Trophoblast cell (in vitro differentiated cells and primary cell): ENCODE results near the gene KRTAP10-9.

Source experiments
- DNase-seq, 2 donors: peaks; one replicate each; pipeline ENCODE4 v3.0.0-alpha.2; 2016
- H2AFZ ChIP-seq: 2 replicates; pipeline ENCODE4 v1.6.1; 2013; ENCODE audit warnings: low read length, moderate library complexity, mild to moderate bottlenecking; ENCODE audit not compliant: insufficient read depth, poor library complexity
- H2AK5ac ChIP-seq: 2 replicates; pipeline ENCODE4 v1.6.1; 2013; ENCODE audit warnings: mild to moderate bottlenecking, low read length
- H2BK120ac ChIP-seq: 2 replicates; pipeline ENCODE4 v1.6.1; 2013; ENCODE audit warnings: low read length, mild to moderate bottlenecking, moderate library complexity; ENCODE audit not compliant: insufficient read depth, poor library complexity
- H2BK12ac ChIP-seq: 2 replicates; pipeline ENCODE4 v1.6.1; 2013; ENCODE audit warnings: mild to moderate bottlenecking, low read length, moderate library complexity
- H2BK5ac ChIP-seq: 2 replicates; pipeline ENCODE4 v1.6.1; 2013; ENCODE audit warnings: low read length, low read depth, moderate library complexity, mild to moderate bottlenecking; ENCODE audit not compliant: poor library complexity
- H3K14ac ChIP-seq: 2 replicates; pipeline ENCODE4 v1.6.1; 2013; ENCODE audit warnings: mild to moderate bottlenecking, low read length
- H3K18ac ChIP-seq: 2 replicates; pipeline ENCODE4 v1.6.1; 2013; ENCODE audit warnings: mild to moderate bottlenecking, low read length
- H3K23ac ChIP-seq: 2 replicates; pipeline ENCODE4 v1.6.1; 2013; ENCODE audit warnings: low read length
- H3K27ac ChIP-seq: 2 replicates; pipeline ENCODE4 v1.5.1; 2013; ENCODE audit warnings: low read depth, mild to moderate bottlenecking, inconsistent platforms, low read length, moderate library complexity
- H3K27me3 ChIP-seq: 2 replicates; pipeline ENCODE4 v1.6.1; 2013; ENCODE audit warnings: inconsistent platforms, mild to moderate bottlenecking, low read length, moderate library complexity; ENCODE audit not compliant: insufficient read depth
- H3K36me3 ChIP-seq, 2 experiments: 1 replicate in 1 of 2; 2 replicates in 1 of 2; pipeline ENCODE4 v1.6.1; 2013; ENCODE audit warnings: low read length in 2 of 2, mild to moderate bottlenecking in 2 of 2, moderate library complexity in 1 of 2; ENCODE audit not compliant: insufficient read depth in 2 of 2, control insufficient read depth in 1 of 2
- H3K4ac ChIP-seq: 2 replicates; pipeline ENCODE4 v1.6.1; 2013; ENCODE audit warnings: low read depth, mild to moderate bottlenecking, low read length, moderate library complexity
- H3K4me1 ChIP-seq, 2 experiments: 1 replicate in 1 of 2; 2 replicates in 1 of 2; pipeline ENCODE4 v1.6.1; 2013; ENCODE audit warnings: low read length in 2 of 2, mild to moderate bottlenecking in 2 of 2, moderate library complexity in 1 of 2; ENCODE audit not compliant: insufficient read depth in 2 of 2, control insufficient read depth in 1 of 2
- H3K4me2 ChIP-seq: 2 replicates; pipeline ENCODE4 v1.6.1; 2013; ENCODE audit warnings: inconsistent platforms, mild to moderate bottlenecking, low read length, moderate library complexity
- H3K4me3 ChIP-seq: 2 replicates; pipeline ENCODE4 v1.5.1; 2013; ENCODE audit warnings: mild to moderate bottlenecking, low read depth, low read length, inconsistent platforms
- H3K79me1 ChIP-seq: one replicate; pipeline ENCODE4 v1.6.1; 2013; ENCODE audit warnings: low read length
- H3K79me2 ChIP-seq: 2 replicates; pipeline ENCODE4 v1.6.1; 2013; ENCODE audit warnings: low read length, mild to moderate bottlenecking; ENCODE audit not compliant: control insufficient read depth, insufficient read depth, poor library complexity
- H3K9ac ChIP-seq: 2 replicates; pipeline ENCODE4 v1.6.1; 2013; ENCODE audit warnings: mild to moderate bottlenecking, low read length
- H3K9me3 ChIP-seq: 2 replicates; pipeline ENCODE4 v1.6.1; 2013; ENCODE audit warnings: low read depth, mild to moderate bottlenecking, control low read depth, inconsistent platforms, low read length; ENCODE audit not compliant: insufficient read depth
- H4K12ac ChIP-seq: 2 replicates; pipeline ENCODE4 v1.6.1; 2013; ENCODE audit warnings: low read depth, mild to moderate bottlenecking, low read length, moderate library complexity
- H4K8ac ChIP-seq: 2 replicates; pipeline ENCODE4 v1.6.1; 2013; ENCODE audit warnings: low read depth, mild to moderate bottlenecking, low read length, moderate library complexity
- H4K91ac ChIP-seq: one replicate; pipeline ENCODE4 v1.6.1; 2013; ENCODE audit warnings: low read depth, mild to moderate bottlenecking, low read length, moderate library complexity
- WGBS: extraction: QIAGEN DNeasy Blood & Tissue Kit; methylation state at CpG from one replicate; pipeline ENCODE4 v1.1.7; 2013; ENCODE audit warnings: missing lambda C conversion rate; ENCODE audit not compliant: insufficient read length, insufficient coverage; ENCODE audit errors: extremely low coverage; 5-methylcytosine and 5-hydroxymethylcytosine counted together

The KRTAP10-9 gene

DNA sequence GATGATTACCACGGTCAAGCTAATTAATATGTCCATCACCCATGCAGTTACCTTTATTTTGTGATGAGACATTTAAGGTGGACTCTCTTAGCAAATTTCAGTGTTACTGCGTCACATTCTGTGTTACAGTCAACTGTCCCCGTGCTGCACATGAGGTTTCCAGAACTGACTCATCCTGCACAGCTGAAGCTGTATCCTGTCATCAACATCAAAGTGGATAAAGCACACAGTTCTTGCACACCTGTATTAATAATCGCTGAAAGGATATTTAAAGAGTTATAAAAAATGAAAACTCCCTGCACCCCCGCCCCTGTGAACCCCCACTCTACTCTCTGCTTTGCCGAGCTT lies 43.1 kb upstream of the KRTAP10-9 start:
- no peaks in the 10 kb centered on the region for H3K79me1 ChIP-seq
- no peak overlapping the region for H2BK5ac ChIP-seq
- no peak overlapping the region for H3K23ac ChIP-seq
- no peak overlapping the region for H3K4ac ChIP-seq
- no peak overlapping the region for H2BK120ac ChIP-seq
- H4K91ac ChIP-seq: no peak overlapping the region
- no peak overlapping the region for H3K14ac ChIP-seq
- H2BK12ac ChIP-seq: no peak overlapping the region
- no peak overlapping the region for H2AFZ ChIP-seq
- no peaks in the 10 kb centered on the region for H3K4me1 ChIP-seq
- H3K18ac ChIP-seq: no peak overlapping the region
- no peaks in the 10 kb centered on the region for H3K27me3 ChIP-seq
- DNase-seq: no peak
- H3K36me3 ChIP-seq: no peaks in the 10 kb centered on the region
- H3K9me3 ChIP-seq: peaks cover 6% of the 10 kb centered on the region
- H3K4me2 ChIP-seq: no peak overlapping the region
- H3K27ac ChIP-seq: no peak overlapping the region
- H2AK5ac ChIP-seq: no peak overlapping the region
- H4K12ac ChIP-seq: no peak overlapping the region
- H4K8ac ChIP-seq: no peak overlapping the region
- no peak overlapping the region for H3K4me3 ChIP-seq
- no CpG with 5 or more reads among the region's 6 CpGs for WGBS
- H3K79me2 ChIP-seq: no peaks in the 10 kb centered on the region
- no peak overlapping the region for H3K9ac ChIP-seq

DNA sequence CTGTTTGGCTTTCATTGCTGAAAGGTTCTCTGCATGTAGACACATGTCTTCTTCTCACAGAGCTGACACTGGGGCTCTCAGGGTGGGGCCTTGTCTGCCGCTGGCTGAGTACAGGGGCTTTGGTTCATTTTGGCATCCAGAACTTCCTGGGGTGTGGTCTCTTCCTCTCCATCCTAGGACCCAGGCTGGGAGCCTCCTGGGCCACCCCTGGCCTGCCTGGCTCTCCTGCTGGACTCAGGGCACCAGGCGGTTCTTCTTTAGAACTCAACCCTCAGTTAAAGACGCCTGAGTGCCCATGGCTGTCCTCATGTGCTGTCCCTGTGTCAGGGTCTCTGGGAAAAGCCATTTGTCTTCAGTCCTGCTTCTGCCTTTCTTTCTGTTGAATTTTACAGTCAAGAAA lies 41.0 kb upstream of the KRTAP10-9 start:
- no CpG with 5 or more reads among the region's 3 CpGs for WGBS
- Histone ChIP-seq H2AFZ (no peak overlapping the region), H2BK5ac (no peak overlapping the region), H4K8ac (no peak overlapping the region), H2BK12ac (no peak overlapping the region), H3K36me3 (no peaks in the 10 kb centered on the region), H3K4me3 (no peak overlapping the region), H3K4me1 (no peaks in the 10 kb centered on the region), H3K9ac (no peak overlapping the region), H3K23ac (no peak overlapping the region), H3K14ac (no peak overlapping the region), H2AK5ac (no peak overlapping the region), H3K4me2 (no peak overlapping the region), H3K27me3 (no peaks in the 10 kb centered on the region), H4K91ac (no peak overlapping the region), H3K27ac (no peak overlapping the region), H3K79me1 (no peaks in the 10 kb centered on the region), H2BK120ac (no peak overlapping the region), H3K9me3 (peaks cover 3% of the 10 kb centered on the region), H4K12ac (no peak overlapping the region), H3K4ac (no peak overlapping the region), H3K18ac (no peak overlapping the region), H3K79me2 (no peaks in the 10 kb centered on the region)
- no peak for DNase-seq

DNA sequence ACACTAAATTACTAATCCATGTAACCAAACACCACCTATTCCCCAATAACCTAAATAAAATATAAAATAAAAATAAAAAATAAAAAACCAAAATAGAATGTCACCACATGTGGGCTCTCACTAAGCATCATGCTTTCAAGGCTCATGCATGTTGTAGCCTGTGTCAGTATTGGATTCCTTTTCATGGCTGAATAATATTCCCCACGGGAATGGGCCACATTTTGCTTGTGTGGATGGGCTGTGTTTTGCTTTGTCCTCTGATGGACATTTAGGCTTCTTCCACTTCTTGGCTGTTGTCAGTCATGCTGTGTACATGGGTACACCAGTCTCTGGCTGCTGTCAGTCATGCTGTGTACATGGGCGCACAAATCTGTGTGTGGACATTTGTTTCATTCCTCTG lies 37.8 kb upstream of the KRTAP10-9 start:
- no peaks in the 10 kb centered on the region for H3K79me2 ChIP-seq
- no peak overlapping the region for H2AK5ac ChIP-seq
- no peak overlapping the region for H3K4me2 ChIP-seq
- H3K27me3 ChIP-seq: no peaks in the 10 kb centered on the region
- H3K14ac ChIP-seq: no peak overlapping the region
- peaks cover 9% of the 10 kb centered on the region for H3K79me1 ChIP-seq
- no peak overlapping the region for H3K9ac ChIP-seq
- no CpG with 5 or more reads among the region's 2 CpGs for WGBS
- H2BK12ac ChIP-seq: no peak overlapping the region
- H4K8ac ChIP-seq: no peak overlapping the region
- no peak overlapping the region for H2BK5ac ChIP-seq
- no peaks in the 10 kb centered on the region for H3K36me3 ChIP-seq
- no peak overlapping the region for H4K91ac ChIP-seq
- no peak overlapping the region for H3K23ac ChIP-seq
- H3K4me1 ChIP-seq: peaks cover 3 to 8% of the 10 kb centered on the region in 2 experiments
- DNase-seq: no peak
- no peak overlapping the region for H3K18ac ChIP-seq
- H3K4me3 ChIP-seq: no peak overlapping the region
- no peak overlapping the region for H2AFZ ChIP-seq
- no peak overlapping the region for H3K4ac ChIP-seq
- no peak overlapping the region for H4K12ac ChIP-seq
- H3K9me3 ChIP-seq: peaks cover 4% of the 10 kb centered on the region
- no peak overlapping the region for H2BK120ac ChIP-seq
- H3K27ac ChIP-seq: no peak overlapping the region

GRCh38 chr21:44589586-44590305 lies 37.1 kb upstream of the KRTAP10-9 start:
- Histone ChIP-seq H4K12ac (no peak overlapping the region), H3K18ac (no peak overlapping the region), H4K91ac (no peak overlapping the region), H2AK5ac (no peak overlapping the region), H3K79me1 (peaks cover 10% of the 10 kb centered on the region), H3K27me3 (no peaks in the 10 kb centered on the region), H3K4me2 (no peak overlapping the region), H2AFZ (no peak overlapping the region), H3K4me3 (no peak overlapping the region), H3K9ac (no peak overlapping the region), H2BK12ac (no peak overlapping the region), H3K79me2 (no peaks in the 10 kb centered on the region), H3K4me1 (peaks cover 3 to 11% of the 10 kb centered on the region in 2 experiments), H4K8ac (no peak overlapping the region), H3K36me3 (no peaks in the 10 kb centered on the region), H2BK120ac (no peak overlapping the region), H3K9me3 (peaks cover 4% of the 10 kb centered on the region), H2BK5ac (no peak overlapping the region), H3K27ac (no peak overlapping the region), H3K23ac (no peak overlapping the region), H3K14ac (no peak overlapping the region), H3K4ac (no peak overlapping the region)
- WGBS: no CpG with 5 or more reads among the region's 24 CpGs
- DNase-seq: no peak
